Measurements from ENCODE around the gene FTO. TPM values are rescaled to one million over a fixed set of nuclear protein-coding genes. Genes with fewer than 3 reads are reported as not detected.
A peak's percentile ranks its signal among the peaks of the same experiment; 100 is the strongest.

FTO gene
- total RNA-seq, 1 donor from 2014 or later, result 196 TPM

GRCh38 chr16:53708490-53708889, 4.5 kb downstream of the FTO start:
- DNase-seq (ENCODE audit: low read depth), result no peak

- DNase-seq (ENCODE audit: low read depth), result peak; percentile 20
Observed at GRCh38 chr16:53711390-53711789, 7.4 kb downstream of the FTO start.

GRCh38 chr16:53712065-53712464, 8.1 kb downstream of the FTO start:
- no peak for DNase-seq (ENCODE audit: low read depth)

GRCh38 chr16:53713403-53714204, 9.6 kb downstream of the FTO start:
- no peak for DNase-seq (ENCODE audit: low read depth)

GRCh38 chr16:53714205-53715022, 10.5 kb downstream of the FTO start:
- no peak for DNase-seq (ENCODE audit: low read depth)

- DNase-seq (ENCODE audit: low read depth), result no peak
Observed at GRCh38 chr16:53715023-53715384, 11.0 kb downstream of the FTO start.

GRCh38 chr16:53717577-53717976, 13.6 kb downstream of the FTO start:
- DNase-seq (ENCODE audit: low read depth), result no peak

- no peak for DNase-seq (ENCODE audit: low read depth)
Observed at GRCh38 chr16:53721017-53721416, 17.1 kb downstream of the FTO start.

GRCh38 chr16:53726625-53727024, 22.7 kb downstream of the FTO start:
- DNase-seq (ENCODE audit: low read depth), result peak; percentile 95

- no peak for DNase-seq (ENCODE audit: low read depth)
Observed at GRCh38 chr16:53730693-53731092, 26.7 kb downstream of the FTO start.

- DNase-seq (ENCODE audit: low read depth), result peak; percentile 38
Observed at GRCh38 chr16:53732296-53732929, 28.5 kb downstream of the FTO start.

- DNase-seq (ENCODE audit: low read depth), result no peak
Observed at GRCh38 chr16:53734908-53735307, 31.0 kb downstream of the FTO start.

GRCh38 chr16:53736297-53736696, 32.3 kb downstream of the FTO start:
- DNase-seq (ENCODE audit: low read depth), result no peak

- no peak for DNase-seq (ENCODE audit: low read depth)
Observed at GRCh38 chr16:53737552-53737951, 33.6 kb downstream of the FTO start.

GRCh38 chr16:53740476-53740875, 36.5 kb downstream of the FTO start:
- no peak for DNase-seq (ENCODE audit: low read depth)

GRCh38 chr16:53740933-53741531, 37.1 kb downstream of the FTO start:
- no peak for DNase-seq (ENCODE audit: low read depth)

GRCh38 chr16:53741546-53741945, 37.6 kb downstream of the FTO start:
- no peak for DNase-seq (ENCODE audit: low read depth)

- DNase-seq (ENCODE audit: low read depth), result peak; percentile 57
Observed at GRCh38 chr16:53743149-53743566, 39.2 kb downstream of the FTO start.

- peak; percentile 74 for DNase-seq (ENCODE audit: low read depth)
Observed at GRCh38 chr16:53744449-53744848, 40.5 kb downstream of the FTO start.

GRCh38 chr16:53745086-53745485, 41.1 kb downstream of the FTO start:
- peak; percentile 96 for DNase-seq (ENCODE audit: low read depth)

GRCh38 chr16:53745753-53746266, 41.9 kb downstream of the FTO start:
- DNase-seq (ENCODE audit: low read depth), result peak; percentile 88

- DNase-seq (ENCODE audit: low read depth), result no peak
Observed at GRCh38 chr16:53752560-53752959, 48.6 kb downstream of the FTO start.
